ENCODE measurements around the gene CEP95.

The CEP95 gene

GRCh38 chr17:64536913-64537312 lies 30.1 kb downstream of the CEP95 start:
- TF ChIP-seq ZFX (IDR thresholded peaks at IDR 0.05), result no peak
- no peak for TF ChIP-seq CTCF (conservative IDR thresholded peaks at IDR 0.05)

GRCh38 chr17:64537488-64537887 lies 30.7 kb downstream of the CEP95 start:
- H3K27ac ChIP-seq, result no peak overlapping the region
- TF ChIP-seq CTCF (conservative IDR thresholded peaks at IDR 0.05) (no peak), ZFX (IDR thresholded peaks at IDR 0.05) (no peak)

More at GRCh38 chr17:64536913-64537312, 30.1 kb downstream of the CEP95 start:
- peak overlapping the region; percentile 66; the same call in 1 of the 2 replicates for H3K27ac ChIP-seq

DNA sequence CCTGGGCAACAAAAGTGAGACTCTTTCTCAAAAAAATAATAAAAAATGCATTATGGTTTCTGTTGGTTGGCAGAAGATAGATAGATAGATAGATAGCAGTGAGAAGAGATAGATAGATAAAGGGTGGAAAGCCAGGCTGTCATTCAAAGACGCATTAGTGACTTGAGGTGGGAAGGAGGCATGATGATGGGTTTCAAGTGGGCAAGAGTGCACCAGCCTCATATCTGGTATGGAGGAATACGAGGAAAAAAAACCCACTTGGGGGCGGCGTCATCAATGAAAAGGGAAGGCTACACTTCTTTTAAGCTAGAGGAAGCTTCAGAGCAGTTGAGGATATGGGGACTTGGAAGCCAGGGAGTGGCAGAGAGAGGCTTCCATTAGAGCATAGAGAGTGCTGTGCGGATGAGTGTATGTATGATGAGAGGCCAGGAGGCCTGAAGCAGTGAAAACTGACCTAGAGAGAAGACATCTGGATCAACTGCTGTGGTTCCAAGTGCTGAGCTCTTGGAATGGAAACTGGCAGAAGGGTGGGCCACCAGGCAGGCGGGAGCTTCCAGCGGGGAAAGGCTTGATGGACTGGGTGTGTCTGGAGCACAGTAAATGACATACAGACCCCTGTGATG lies 31.8 kb downstream of the CEP95 start:
- H3K27ac ChIP-seq, result no peak overlapping the region
- no peak for TF ChIP-seq CTCF (conservative IDR thresholded peaks at IDR 0.05)
- TF ChIP-seq ZFX (IDR thresholded peaks at IDR 0.05), result no peak

- H3K27ac ChIP-seq, result peak overlapping the region; percentile 38; the same call in 1 of the 2 replicates
- no peak for TF ChIP-seq CTCF (conservative IDR thresholded peaks at IDR 0.05)
- no peak for TF ChIP-seq ZFX (IDR thresholded peaks at IDR 0.05)
These were observed 33.5 kb downstream of the CEP95 start for GRCh38 chr17:64540118-64540776.

DNA sequence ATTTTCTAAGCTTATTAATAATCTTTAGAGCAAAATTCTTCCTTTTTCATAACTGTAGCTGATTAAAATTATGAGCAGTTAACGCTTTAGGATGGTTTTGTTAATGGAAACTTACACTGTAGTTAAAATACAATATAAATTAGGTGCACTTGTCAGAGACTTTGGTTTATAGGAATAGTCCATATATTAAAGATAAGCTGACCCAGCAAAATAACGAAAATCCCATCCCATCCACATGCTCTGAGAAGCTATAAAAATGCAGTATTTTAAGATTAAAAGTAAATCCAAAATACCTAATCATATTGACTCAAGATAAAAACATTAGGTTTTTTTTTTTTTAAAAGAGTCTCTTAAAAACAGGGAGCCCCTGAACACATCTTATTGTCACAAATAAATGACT lies 38.0 kb downstream of the CEP95 start:
- TF ChIP-seq CTCF (conservative IDR thresholded peaks at IDR 0.05), result no peak
- TF ChIP-seq ZFX (IDR thresholded peaks at IDR 0.05), result no peak
- no peak overlapping the region for H3K27ac ChIP-seq

GRCh38 chr17:64546716-64547115 lies 39.9 kb downstream of the CEP95 start:
- H3K27ac ChIP-seq, result no peak overlapping the region
- TF ChIP-seq CTCF (conservative IDR thresholded peaks at IDR 0.05) (no peak), ZFX (IDR thresholded peaks at IDR 0.05) (no peak)

- no peak for TF ChIP-seq ZFX (IDR thresholded peaks at IDR 0.05)
- no peak for TF ChIP-seq CTCF (conservative IDR thresholded peaks at IDR 0.05)
- no peak overlapping the region for H3K27ac ChIP-seq
These were observed 40.5 kb downstream of the CEP95 start for GRCh38 chr17:64547319-64547718.

Data from C4-2B (cell line).